Activated CD8-positive, alpha-beta memory T cell treated with anti-CD3 and anti-CD28 coated beads, Interleukin-2, amount 10 ng/mL, durations not matched to agents 7 days and 5 days (primary cell): ENCODE measurements around the gene NDUFA8. TPM values are rescaled to one million over a fixed set of nuclear protein-coding genes. Genes with fewer than 3 reads are reported as not detected.

ENCODE experiments used
- ATAC-seq: fragments of 150-1000 bp; cut with Tn5 transposase; one replicate; pipeline ENCODE4 v1.10.0; 2021; ENCODE audit warnings: moderate library complexity
- CTCF ChIA-PET: fragments of 350-600 bp; sonication (Branson Sonifier 250); formaldehyde crosslinking; loops from one replicate; lab custom pipeline; 2021; ENCODE audit warnings: antibody characterized with exemption; lab: Charles Lee
- DNase-seq: peaks from one replicate; pipeline ENCODE4 v3.0.0-alpha.2; 2020
- H3K27ac Mint-ChIP-seq: one replicate; pipeline ENCODE4 v1.8.0; 2021; ENCODE audit warnings: mild to moderate bottlenecking, mixed read lengths
- H3K27me3 Mint-ChIP-seq: one replicate; pipeline ENCODE4 v1.8.0; 2021; ENCODE audit warnings: mixed read lengths
- H3K36me3 Mint-ChIP-seq: one replicate; pipeline ENCODE4 v1.8.0; 2021; ENCODE audit warnings: mild to moderate bottlenecking, mixed read lengths
- H3K4me1 Mint-ChIP-seq: one replicate; pipeline ENCODE4 v1.8.0; 2021; ENCODE audit warnings: mixed read lengths
- H3K4me3 Mint-ChIP-seq: one replicate; pipeline ENCODE4 v1.8.0; 2021; ENCODE audit warnings: mild to moderate bottlenecking, moderate library complexity, mixed read lengths
- H3K9me3 Mint-ChIP-seq: one replicate; pipeline ENCODE4 v1.8.0; 2022; ENCODE audit warnings: low read depth, mixed read lengths
- total RNA-seq, 2 experiments: library from RNA; stranded (reverse); gene quantifications; one replicate each; pipeline ENCODE4 v1.2.3, GENCODE V29; 2021

NDUFA8 gene
- total RNA-seq, 2 experiments from 2014 or later = 36.4 to 49.1 TPM

DNA sequence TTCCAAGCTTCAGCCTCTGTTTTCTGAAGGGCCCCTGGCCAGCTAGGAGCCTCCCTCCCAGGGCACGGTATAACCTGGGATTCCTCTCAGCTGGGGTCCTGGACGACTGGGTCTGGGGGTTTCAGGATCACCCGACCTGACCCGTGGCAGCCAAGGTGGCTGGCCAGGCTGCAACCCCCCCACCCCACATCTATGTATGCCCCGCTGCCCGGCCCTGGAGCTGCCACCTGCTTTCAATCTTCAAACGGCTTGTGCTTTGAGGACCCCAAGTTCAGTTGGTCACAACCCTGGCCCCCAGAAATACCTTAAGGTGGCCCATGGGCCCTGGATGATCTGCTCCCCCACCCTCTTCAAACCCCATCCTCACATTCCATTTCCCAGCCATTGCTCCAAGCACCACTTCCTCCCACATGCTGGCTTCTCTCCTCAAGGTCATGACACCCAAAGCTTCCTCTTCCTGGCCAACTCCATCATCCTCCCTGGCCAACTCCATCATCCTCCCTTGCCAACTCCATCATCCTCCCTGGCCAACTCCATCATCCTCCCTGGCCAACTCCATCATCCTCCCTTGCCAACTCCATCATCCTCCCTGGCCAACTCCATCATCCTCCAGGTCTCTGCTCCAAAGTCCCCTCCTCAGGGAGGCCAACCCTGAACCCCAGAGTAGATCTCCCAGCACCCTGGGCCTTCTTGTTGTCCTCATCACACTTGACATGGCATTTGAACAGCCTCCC, 49.3 kb downstream of the NDUFA8 start:
- no peak overlapping the region for H3K27ac Mint-ChIP-seq
- H3K9me3 Mint-ChIP-seq = no peaks in the 10 kb centered on the region
- no peak for ATAC-seq
- H3K4me3 Mint-ChIP-seq = no peak overlapping the region
- H3K27me3 Mint-ChIP-seq = peaks cover under 1% of the 10 kb centered on the region
- no peaks in the 10 kb centered on the region for H3K4me1 Mint-ChIP-seq
- no peak for DNase-seq
- no peaks in the 10 kb centered on the region for H3K36me3 Mint-ChIP-seq
- CTCF ChIA-PET = interaction anchor here (2.7 to 5.1 kb wide), 2 partner anchors 12 to 14 kb away, joined by 7 to 26 read pairs; no protein-coding TSS in a partner anchor

DNA sequence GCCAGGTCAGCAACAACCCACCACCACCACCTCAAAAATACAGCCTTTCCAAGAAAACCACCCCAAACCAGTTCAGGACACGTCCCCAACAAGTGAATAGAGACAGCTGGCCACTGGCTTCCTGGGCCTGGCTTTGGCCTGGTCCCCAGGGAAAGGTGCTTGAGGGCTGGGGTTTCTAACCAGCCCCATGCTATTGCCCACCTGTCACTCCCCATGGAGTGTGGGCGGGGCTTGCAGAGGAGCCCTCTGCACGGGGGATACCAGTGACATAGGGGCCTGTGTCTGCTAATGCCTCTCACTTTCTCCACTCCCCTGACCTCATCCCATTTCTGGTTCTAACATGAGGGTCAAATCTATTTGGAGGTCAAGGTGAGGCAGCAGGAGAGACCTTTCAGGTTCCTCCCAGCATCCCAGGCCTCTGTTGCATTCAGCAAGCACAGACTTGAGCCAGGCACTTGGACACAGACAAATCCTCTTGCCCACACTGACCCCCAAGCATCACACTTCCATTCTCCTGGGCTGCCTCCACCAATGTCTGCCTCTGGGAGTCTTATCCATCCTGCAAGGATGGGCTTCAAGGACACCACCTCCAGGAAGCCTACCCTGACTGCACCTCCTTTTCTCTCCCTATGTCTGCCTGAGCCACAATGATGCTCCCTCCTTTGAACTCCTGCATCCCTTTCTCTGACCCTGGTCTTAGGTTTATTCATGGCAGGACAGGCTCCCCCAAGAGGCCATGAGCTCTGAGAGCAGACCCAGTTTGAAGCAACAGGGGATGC, 50.4 kb downstream of the NDUFA8 start:
- Mint-ChIP-seq H3K9me3 (peaks cover 1% of the 10 kb centered on the region), H3K4me3 (no peak overlapping the region), H3K27me3 (no peaks in the 10 kb centered on the region), H3K27ac (no peak overlapping the region), H3K36me3 (peaks cover under 1% of the 10 kb centered on the region), H3K4me1 (no peaks in the 10 kb centered on the region)
- ATAC-seq (no peak), DNase-seq (no peak)
- CTCF ChIA-PET = interaction anchor here (4.0 to 5.1 kb wide), 2 partner anchors 11 to 14 kb away, joined by 24 to 26 read pairs; no protein-coding TSS in a partner anchor

DNA sequence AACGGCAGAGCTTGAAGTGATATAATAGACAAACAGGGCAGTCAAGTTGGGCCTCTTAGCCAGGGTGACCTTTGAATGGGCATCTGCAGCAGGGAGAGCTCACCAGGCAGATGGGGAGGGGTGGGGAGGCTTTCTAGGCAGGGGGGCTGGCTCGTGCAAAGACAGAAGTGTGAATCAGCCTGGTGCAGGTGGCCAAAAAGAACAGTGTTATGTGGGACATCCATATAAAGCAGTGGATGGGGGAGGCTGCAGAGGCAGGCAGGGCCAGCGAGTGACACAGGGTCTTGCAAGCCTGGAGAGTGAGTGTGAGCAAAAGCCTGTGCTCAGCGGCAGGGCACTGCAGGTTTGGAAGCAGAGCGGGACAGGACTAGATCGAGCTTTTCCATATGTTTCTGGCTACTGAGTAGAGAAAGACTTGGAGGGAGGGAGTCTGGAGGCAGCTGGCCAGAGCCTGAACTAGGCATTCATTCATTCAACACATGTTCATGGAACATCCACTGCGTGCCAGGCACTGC, 52.2 kb downstream of the NDUFA8 start:
- H3K27me3 Mint-ChIP-seq = no peaks in the 10 kb centered on the region
- peaks cover 4% of the 10 kb centered on the region for H3K36me3 Mint-ChIP-seq
- ATAC-seq = no peak
- DNase-seq = no peak
- CTCF ChIA-PET = interaction anchor here (1.2 to 4.0 kb wide), 4 partner anchors 8 to 242 kb away, joined by 3 to 24 read pairs (median 7); no protein-coding TSS in a partner anchor
- no peak overlapping the region for H3K4me3 Mint-ChIP-seq
- H3K9me3 Mint-ChIP-seq = peaks cover 8% of the 10 kb centered on the region
- no peaks in the 10 kb centered on the region for H3K4me1 Mint-ChIP-seq
- no peak overlapping the region for H3K27ac Mint-ChIP-seq

DNA sequence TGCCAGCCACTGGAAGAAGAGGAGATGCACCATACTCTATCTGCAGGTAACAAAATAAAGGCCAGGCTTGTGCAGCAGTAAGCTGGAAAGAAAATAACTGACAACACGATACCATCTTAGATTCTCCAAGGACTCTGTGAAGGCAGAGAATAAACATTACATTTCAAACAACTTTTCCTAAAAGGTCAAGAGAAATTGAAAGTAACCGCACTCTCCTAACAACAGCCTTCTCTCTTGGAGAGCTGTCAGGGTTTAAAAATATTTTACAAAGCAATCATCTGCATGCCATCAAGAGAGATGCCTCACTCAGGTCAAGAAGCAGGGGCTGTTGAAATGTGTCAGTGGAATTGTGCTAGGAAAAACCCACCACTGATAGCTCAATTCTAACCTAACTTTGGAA, 53.0 kb downstream of the NDUFA8 start:
- CTCF ChIA-PET = interaction anchor here (1.2 to 4.0 kb wide), 3 partner anchors 9 to 243 kb away, joined by 3 to 24 read pairs (median 8); no protein-coding TSS in a partner anchor
- H3K4me3 Mint-ChIP-seq = no peak overlapping the region
- no peak overlapping the region for H3K27ac Mint-ChIP-seq
- H3K4me1 Mint-ChIP-seq = no peaks in the 10 kb centered on the region
- peaks cover 4% of the 10 kb centered on the region for H3K36me3 Mint-ChIP-seq
- no peaks in the 10 kb centered on the region for H3K27me3 Mint-ChIP-seq
- DNase-seq (no peak), ATAC-seq (no peak)
- peaks cover 8% of the 10 kb centered on the region for H3K9me3 Mint-ChIP-seq

DNA sequence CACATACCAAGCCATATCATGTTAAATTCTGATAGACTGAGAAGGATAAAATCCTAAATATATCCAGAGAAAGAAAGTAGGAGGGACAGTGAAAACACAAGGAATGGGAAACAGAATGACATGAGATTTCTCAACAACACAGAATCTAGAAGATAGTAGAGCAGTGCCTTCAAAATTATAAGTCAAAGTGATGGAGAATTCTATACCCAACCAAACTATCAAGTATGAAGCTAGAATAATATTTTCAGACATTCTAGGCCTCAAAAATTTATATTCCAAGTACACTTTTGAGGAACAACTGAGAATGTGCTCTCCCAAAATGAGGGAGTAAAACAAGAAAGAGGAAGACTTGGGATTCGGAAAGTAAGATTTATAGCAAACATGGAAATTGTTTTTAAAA, 55.6 kb downstream of the NDUFA8 start:
- peaks cover 6% of the 10 kb centered on the region for H3K27me3 Mint-ChIP-seq
- CTCF ChIA-PET = interaction anchor here (1.1 to 1.2 kb wide), 2 partner anchors 9 to 21 kb away, joined by 3 to 4 read pairs; no protein-coding TSS in a partner anchor
- H3K4me3 Mint-ChIP-seq = no peak overlapping the region
- ATAC-seq = no peak
- DNase-seq = no peak
- peaks cover 4% of the 10 kb centered on the region for H3K36me3 Mint-ChIP-seq
- H3K27ac Mint-ChIP-seq = no peak overlapping the region
- H3K4me1 Mint-ChIP-seq = peaks cover 2% of the 10 kb centered on the region
- peaks cover 8% of the 10 kb centered on the region for H3K9me3 Mint-ChIP-seq

DNA sequence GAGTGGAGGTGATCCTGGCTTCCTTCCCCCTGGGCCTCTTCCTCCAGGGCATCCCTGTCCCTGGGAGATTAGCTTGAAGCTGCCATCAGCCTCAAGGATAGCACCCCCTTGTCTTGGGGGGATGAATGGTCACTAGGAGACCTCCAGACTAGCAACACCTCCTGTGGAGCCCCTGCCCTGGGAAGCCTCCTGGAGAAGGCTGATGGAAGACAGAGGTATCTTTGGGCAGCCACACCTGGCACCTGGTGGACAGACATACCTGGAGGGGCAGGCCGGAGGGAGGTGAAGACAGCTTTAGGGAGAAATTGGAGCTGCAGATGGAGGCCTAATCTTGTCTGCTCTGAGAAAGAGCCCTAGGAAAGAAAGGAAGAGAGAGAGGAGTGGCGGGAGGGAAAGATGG, 57.4 kb downstream of the NDUFA8 start:
- Mint-ChIP-seq H3K27me3 (peaks cover 12% of the 10 kb centered on the region), H3K4me3 (no peak overlapping the region), H3K9me3 (peaks cover 8% of the 10 kb centered on the region), H3K4me1 (peaks cover 2% of the 10 kb centered on the region), H3K27ac (no peak overlapping the region), H3K36me3 (peaks cover 4% of the 10 kb centered on the region)
- ATAC-seq = no peak
- CTCF ChIA-PET = interaction anchor here (1.0 to 3.2 kb wide), 5 partner anchors 11 to 249 kb away, joined by 3 to 23 read pairs (median 4); no protein-coding TSS in a partner anchor
- no peak for DNase-seq

DNA sequence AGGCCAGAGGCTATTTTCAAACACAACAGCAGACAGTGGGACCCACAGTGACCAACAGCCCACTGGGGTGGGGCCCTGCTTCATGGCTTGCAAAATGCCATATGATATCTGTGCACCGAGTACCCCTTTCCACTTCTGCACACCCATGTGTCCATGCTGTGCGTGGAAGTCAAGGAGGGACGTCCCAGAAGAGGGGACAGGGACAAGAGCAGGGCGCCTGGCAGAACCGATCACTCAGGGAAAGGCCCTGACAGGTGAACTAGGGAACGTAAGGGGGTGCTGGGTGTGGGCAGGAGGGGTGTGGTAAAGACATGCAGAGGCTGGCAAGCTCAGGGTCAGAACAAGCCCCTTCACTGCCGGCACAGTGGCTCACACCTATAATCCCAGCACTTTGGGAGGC, 58.8 kb downstream of the NDUFA8 start:
- DNase-seq (no peak), ATAC-seq (no peak)
- peaks cover 2% of the 10 kb centered on the region for H3K4me1 Mint-ChIP-seq
- H3K4me3 Mint-ChIP-seq = no peak overlapping the region
- CTCF ChIA-PET = interaction anchor here (1.6 to 3.2 kb wide), 2 partner anchors 24 to 250 kb away, joined by 7 to 23 read pairs; no protein-coding TSS in a partner anchor
- peaks cover 21% of the 10 kb centered on the region for H3K27me3 Mint-ChIP-seq
- H3K27ac Mint-ChIP-seq = no peak overlapping the region
- peaks cover 4% of the 10 kb centered on the region for H3K36me3 Mint-ChIP-seq
- H3K9me3 Mint-ChIP-seq = peaks cover 8% of the 10 kb centered on the region

DNA sequence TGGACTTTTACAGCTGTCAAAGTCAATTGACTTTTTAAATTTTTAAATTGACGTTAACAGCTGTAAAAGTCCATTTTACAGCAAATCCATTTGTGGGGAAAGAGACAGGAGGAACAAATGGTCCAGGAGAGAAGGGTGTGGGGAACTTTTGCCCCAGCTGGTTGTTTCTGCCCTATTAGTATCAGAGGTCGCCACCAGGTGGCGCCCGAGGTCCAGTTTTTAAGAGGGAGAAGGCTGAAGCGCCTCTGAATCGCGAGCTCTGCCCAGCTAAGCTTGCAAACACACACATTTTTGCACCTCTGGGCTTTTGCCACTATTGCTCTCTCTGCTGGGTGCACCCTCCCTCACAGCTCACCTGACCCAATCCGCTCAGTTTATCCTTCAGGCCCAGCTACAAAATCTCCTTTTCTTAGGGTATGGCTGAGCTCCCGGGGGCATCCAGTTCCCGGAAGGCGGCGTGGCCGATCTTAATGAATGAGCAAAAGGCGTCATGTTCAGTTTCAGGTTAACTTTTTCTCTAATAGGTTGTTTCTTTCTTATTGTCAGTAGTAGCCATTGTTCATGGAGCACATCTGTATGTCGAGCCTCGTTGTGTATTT, 60.2 kb downstream of the NDUFA8 start:
- Mint-ChIP-seq H3K4me3 (no peak overlapping the region), H3K4me1 (peaks cover 11% of the 10 kb centered on the region), H3K36me3 (peaks cover 4% of the 10 kb centered on the region), H3K9me3 (peaks cover 8% of the 10 kb centered on the region), H3K27ac (no peak overlapping the region), H3K27me3 (peaks cover 30% of the 10 kb centered on the region)
- ATAC-seq = peak; percentile 78
- CTCF ChIA-PET = interaction anchor here (0.6 to 8.6 kb wide), 40 partner anchors 9 to 1489 kb away, joined by 3 to 294 read pairs (median 4); partner anchors contain the start of genes MORN5, MRRF, NDUFA8 and RBM18
- peak; percentile 83 for DNase-seq

DNA sequence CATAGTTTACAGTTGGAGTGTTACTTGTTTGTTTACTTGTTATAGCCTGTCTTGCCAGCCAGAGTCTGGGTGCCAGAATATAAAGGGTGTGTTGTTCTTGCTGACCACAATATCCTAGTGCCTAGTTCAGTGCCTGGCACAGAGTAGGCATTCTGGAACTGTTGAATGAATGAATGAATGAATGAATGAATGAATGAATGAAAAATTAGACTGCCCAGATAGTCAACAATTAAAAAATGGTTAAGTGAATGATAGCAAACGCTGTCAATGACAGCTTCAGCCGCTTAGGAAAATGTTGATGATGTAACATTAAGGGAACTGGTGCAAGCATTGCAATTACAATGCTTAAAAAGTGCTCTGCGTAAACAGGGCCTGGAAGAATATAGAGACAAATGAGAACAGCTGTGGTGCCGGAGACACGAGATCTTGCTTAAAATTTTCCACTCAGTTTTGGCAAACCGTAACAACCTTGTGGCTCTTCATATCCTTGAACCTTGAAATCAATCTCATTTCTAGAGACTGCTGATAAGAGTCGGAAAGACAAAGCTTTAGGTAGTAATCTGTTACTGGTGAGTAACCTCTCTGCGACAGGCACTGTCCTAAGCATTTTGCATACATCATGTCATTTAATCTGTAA, 61.8 kb downstream of the NDUFA8 start:
- Mint-ChIP-seq H3K9me3 (no peaks in the 10 kb centered on the region), H3K36me3 (no peaks in the 10 kb centered on the region), H3K27me3 (peaks cover 37% of the 10 kb centered on the region), H3K4me3 (no peak overlapping the region), H3K27ac (no peak overlapping the region), H3K4me1 (peaks cover 15% of the 10 kb centered on the region)
- CTCF ChIA-PET = interaction anchor here (0.9 to 8.6 kb wide), 14 partner anchors 9 to 737 kb away, joined by 3 to 294 read pairs (median 7); partner anchors contain the start of genes MORN5, MRRF, NDUFA8 and RBM18
- no peak for ATAC-seq
- no peak for DNase-seq

DNA sequence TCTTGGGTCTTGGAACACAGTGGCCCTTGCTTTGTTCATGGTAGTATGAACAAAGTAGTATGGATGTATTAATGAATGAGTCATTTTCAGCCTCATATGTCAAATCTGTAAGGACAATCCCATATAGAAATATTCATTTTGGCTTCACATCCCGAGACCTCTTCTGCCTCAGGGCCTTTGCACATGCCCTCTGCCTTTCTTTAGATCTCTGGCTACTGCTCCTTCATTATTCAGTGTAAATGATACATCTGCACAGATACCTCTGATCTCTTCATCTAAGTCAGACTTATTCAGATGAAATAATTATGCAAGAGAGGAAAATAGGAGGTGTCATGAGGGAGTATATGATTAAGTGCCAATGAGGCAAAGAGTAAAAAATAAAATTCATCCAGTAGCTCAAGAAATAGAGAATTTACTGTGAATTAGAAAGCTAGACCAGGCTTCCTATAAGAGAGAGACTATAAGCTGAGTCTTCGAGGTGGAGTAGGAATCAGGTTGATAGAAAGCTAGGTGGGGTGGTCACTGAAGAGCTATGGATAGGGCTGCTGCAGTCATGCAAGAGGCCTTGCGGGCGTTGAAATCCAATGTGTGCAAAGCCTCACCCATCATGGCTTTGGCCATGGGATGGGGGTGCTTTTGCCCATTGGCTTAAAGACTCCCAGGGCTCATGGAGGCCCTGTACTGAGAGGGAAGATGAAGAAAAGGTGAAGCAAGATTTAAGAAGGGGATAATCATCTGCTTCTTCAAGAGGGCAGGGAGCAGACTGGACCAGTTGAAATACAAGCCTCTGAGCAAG, 62.8 kb downstream of the NDUFA8 start:
- H3K27me3 Mint-ChIP-seq = peaks cover 37% of the 10 kb centered on the region

DNA sequence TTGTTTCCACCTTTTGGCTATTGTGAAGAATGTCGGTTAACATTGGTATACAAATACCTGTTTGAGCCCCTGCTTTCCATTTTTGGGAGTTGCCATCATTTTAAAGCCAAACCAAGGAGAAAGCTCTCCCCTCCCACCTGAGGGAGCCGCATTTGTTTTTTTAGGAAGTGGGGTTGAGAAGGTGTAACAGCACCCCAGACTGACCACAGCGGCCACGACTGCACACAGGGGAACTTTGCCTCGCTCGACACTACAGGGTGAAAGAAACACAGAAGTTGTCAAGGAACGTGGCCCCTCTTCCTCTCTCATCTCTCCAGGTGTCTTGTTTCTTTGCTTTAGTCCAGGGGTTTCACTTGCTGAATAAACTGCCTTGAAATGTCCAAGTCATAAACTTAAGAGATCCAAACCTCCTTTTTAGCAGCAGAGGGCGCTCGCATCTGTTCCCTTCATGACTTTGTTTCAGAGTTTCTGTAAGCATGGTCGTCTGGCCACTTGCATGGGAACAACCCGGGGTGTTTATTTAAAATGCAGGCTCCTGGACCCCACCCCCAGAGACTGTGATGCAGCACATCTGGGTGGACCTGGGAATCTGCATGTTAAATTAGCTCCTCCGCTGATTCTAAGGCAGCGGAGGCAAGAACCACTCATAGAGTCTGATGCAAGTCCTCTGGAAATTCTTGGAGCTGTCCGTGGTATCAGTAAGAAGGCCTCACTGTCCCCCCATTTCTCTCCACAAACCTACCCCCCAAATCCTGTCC, 64.4 kb downstream of the NDUFA8 start:
- Mint-ChIP-seq H3K4me3 (peak overlapping the region; percentile 27), H3K27ac (no peak overlapping the region), H3K36me3 (peaks cover 1% of the 10 kb centered on the region), H3K4me1 (peaks cover 25% of the 10 kb centered on the region), H3K9me3 (no peaks in the 10 kb centered on the region), H3K27me3 (peaks cover 37% of the 10 kb centered on the region)
- ATAC-seq (no peak), DNase-seq (peak; percentile 69)
- CTCF ChIA-PET = interaction anchor here (1.0 to 8.6 kb wide), 5 partner anchors 9 to 347 kb away, joined by 3 to 294 read pairs (median 3); no protein-coding TSS in a partner anchor

More for the DNA sequence above, 62.8 kb downstream of the NDUFA8 start:
- DNase-seq (no peak), ATAC-seq (no peak)
- Mint-ChIP-seq H3K27ac (no peak overlapping the region), H3K9me3 (no peaks in the 10 kb centered on the region), H3K4me1 (peaks cover 20% of the 10 kb centered on the region), H3K36me3 (no peaks in the 10 kb centered on the region), H3K4me3 (no peak overlapping the region)
- CTCF ChIA-PET = interaction anchor here (1.0 to 8.6 kb wide), 7 partner anchors 8 to 348 kb away, joined by 3 to 294 read pairs (median 17); partner anchors contain the start of genes MORN5 and NDUFA8
